Astrocyte (in vitro differentiated cells and primary cell): ENCODE measurements around the gene MIB2.

ENCODE experiments used
- EZH2 ChIP-seq: IDR thresholded peaks from 2 replicates; pipeline ENCODE4 v1.6.1; 2012; ENCODE audit warnings: mild to moderate bottlenecking, low read length, inconsistent platforms; ENCODE audit not compliant: insufficient read depth
- TF ChIP-seq, protein P1 (sequence below): IDR thresholded peaks from 2 replicates; pipeline ENCODE4 v1.5.1; 2011; ENCODE audit warnings: low read depth, mild to moderate bottlenecking, inconsistent platforms, low read length, moderate library complexity; ENCODE audit not compliant: insufficient read depth

DNA sequence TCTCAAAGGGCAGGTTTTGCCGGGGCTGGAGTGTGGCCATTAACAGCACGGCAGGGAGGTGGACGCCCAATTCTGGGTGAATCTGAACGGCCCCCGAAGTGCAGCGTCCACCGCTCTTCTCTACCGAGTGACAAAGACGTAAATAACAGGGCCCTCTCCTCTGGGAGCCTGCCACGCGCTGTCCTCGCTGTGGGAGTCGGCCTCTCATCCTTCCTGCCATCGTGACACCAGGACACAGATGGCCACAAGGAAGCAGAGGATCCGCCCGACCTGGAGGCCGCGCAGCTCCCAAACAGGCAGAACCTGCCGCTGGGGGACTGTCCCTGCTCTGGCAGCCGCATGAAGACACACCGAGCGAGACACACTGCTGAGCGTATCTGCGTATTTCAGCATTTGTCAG, 55.6 kb downstream of the MIB2 start:
- TF ChIP-seq, protein P1, sequence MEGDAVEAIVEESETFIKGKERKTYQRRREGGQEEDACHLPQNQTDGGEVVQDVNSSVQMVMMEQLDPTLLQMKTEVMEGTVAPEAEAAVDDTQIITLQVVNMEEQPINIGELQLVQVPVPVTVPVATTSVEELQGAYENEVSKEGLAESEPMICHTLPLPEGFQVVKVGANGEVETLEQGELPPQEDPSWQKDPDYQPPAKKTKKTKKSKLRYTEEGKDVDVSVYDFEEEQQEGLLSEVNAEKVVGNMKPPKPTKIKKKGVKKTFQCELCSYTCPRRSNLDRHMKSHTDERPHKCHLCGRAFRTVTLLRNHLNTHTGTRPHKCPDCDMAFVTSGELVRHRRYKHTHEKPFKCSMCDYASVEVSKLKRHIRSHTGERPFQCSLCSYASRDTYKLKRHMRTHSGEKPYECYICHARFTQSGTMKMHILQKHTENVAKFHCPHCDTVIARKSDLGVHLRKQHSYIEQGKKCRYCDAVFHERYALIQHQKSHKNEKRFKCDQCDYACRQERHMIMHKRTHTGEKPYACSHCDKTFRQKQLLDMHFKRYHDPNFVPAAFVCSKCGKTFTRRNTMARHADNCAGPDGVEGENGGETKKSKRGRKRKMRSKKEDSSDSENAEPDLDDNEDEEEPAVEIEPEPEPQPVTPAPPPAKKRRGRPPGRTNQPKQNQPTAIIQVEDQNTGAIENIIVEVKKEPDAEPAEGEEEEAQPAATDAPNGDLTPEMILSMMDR: no peak
- no peak for TF ChIP-seq EZH2
